Measurements from ENCODE around the gene ZNF341. TPM values are rescaled to one million over a fixed set of nuclear protein-coding genes. Genes with fewer than 3 reads are reported as not detected.

ZNF341 gene
- total RNA-seq, 1 experiment from 2014 or later: 7.7 TPM

GRCh38 chr20:33798444-33798843 is 66.6 kb downstream of the ZNF341 start:
- Histone ChIP-seq H3K36me3 (ENCODE audit: control insufficient read depth, insufficient read depth, low read length) (no peaks in the 10 kb centered on the region), H3K27me3 (ENCODE audit: control insufficient read depth, insufficient read depth, low read length) (no peaks in the 10 kb centered on the region), H3K27ac (ENCODE audit: low read length) (no peak overlapping the region), H3K4me3 (ENCODE audit: low read depth in 2 of 2, low read length in 2 of 2) (no peak overlapping the region), H3K4me1 (ENCODE audit: control insufficient read depth, insufficient read depth, low read length) (peaks cover 4% of the 10 kb centered on the region; the same call in 1 of the 2 replicates), H3K9me3 (ENCODE audit: control insufficient read depth, insufficient read depth, low read depth, low read length) (no peaks in the 10 kb centered on the region)
- ChIA-PET CTCF (no interaction called here), POLR2A (no interaction called here)
- DNase-seq (ENCODE audit: low read depth, low spot score): no peak
- in situ Hi-C loops (cut with HindIII; ENCODE audit: low pct_unique_long_range_greater_than_20kb, low sequenced_read_pairs) (no loop called here), intact Hi-C loops (cut with micrococcal nuclease; ENCODE audit: unreplicated experiment) (no loop called here)
- no TSS peak for BruUV-seq (replicated peaks)
- TF ChIP-seq REST (IDR thresholded peaks at IDR 0.05; ENCODE audit: insufficient read depth in 1 of 2, low read depth in 2 of 2, low read length in 1 of 2) (no peak), SIN3A (IDR thresholded peaks at IDR 0.05; ENCODE audit: borderline replicate concordance, insufficient read depth, low read depth, low read length) (no peak), TCF7L2 (IDR thresholded peaks at IDR 0.05; ENCODE audit: low read depth, low read length) (no peak), POLR2AphosphoS5 (IDR thresholded peaks at IDR 0.05; ENCODE audit: low read depth, low read length) (no peak), CTCF (IDR thresholded peaks at IDR 0.05) (no peak)
- no peak for ATAC-seq

GRCh38 chr20:33803921-33804337 is 72.1 kb downstream of the ZNF341 start:
- H3K27me3 ChIP-seq (ENCODE audit: control insufficient read depth, insufficient read depth, low read length): no peaks in the 10 kb centered on the region
- ChIA-PET POLR2A (no interaction called here), CTCF (no interaction called here)
- DNase-seq (ENCODE audit: low read depth, low spot score) (no peak), ATAC-seq (peak; percentile 65; the same call in 1 of the 2 replicates)
- no peaks in the 10 kb centered on the region for H3K4me1 ChIP-seq (ENCODE audit: control insufficient read depth, insufficient read depth, low read length)
- no peak overlapping the region for H3K4me3 ChIP-seq (ENCODE audit: low read depth in 2 of 2, low read length in 2 of 2)
- in situ Hi-C loops (cut with HindIII; ENCODE audit: low pct_unique_long_range_greater_than_20kb, low sequenced_read_pairs): no loop called here
- no peak for TF ChIP-seq SIN3A (IDR thresholded peaks at IDR 0.05; ENCODE audit: borderline replicate concordance, insufficient read depth, low read depth, low read length)
- no peak for TF ChIP-seq CTCF (IDR thresholded peaks at IDR 0.05)
- TF ChIP-seq TCF7L2 (IDR thresholded peaks at IDR 0.05; ENCODE audit: low read depth, low read length): no peak
- no peak for TF ChIP-seq POLR2AphosphoS5 (IDR thresholded peaks at IDR 0.05; ENCODE audit: low read depth, low read length)
- no peak for TF ChIP-seq REST (IDR thresholded peaks at IDR 0.05; ENCODE audit: insufficient read depth in 1 of 2, low read depth in 2 of 2, low read length in 1 of 2)
- no peaks in the 10 kb centered on the region for H3K36me3 ChIP-seq (ENCODE audit: control insufficient read depth, insufficient read depth, low read length)
- intact Hi-C loops (cut with micrococcal nuclease; ENCODE audit: unreplicated experiment): no loop called here
- no peak overlapping the region for H3K27ac ChIP-seq (ENCODE audit: low read length)
- BruUV-seq (replicated peaks): no TSS peak
- no peaks in the 10 kb centered on the region for H3K9me3 ChIP-seq (ENCODE audit: control insufficient read depth, insufficient read depth, low read depth, low read length)
